IMR-90 (cell line): ENCODE results near the gene ERAS. TPM values are rescaled to one million over a fixed set of nuclear protein-coding genes. Genes with fewer than 3 reads are reported as not detected.

ENCODE experiments used
- ATAC-seq: fragments of 200-7000 bp; cut with Tn5 transposase; 2 replicates; pipeline ENCODE4 v1.9.1; 2020; ENCODE audit warnings: low read depth, mild to moderate bottlenecking, moderate library complexity
- BruUV-seq: library from RNA; stranded (reverse); fragments of 400-500 nt; replicated peaks from 2 replicates; lab custom pipeline; 2021; lab: Mats Ljungman, UMichigan
- CTCF ChIA-PET: fragments of 300-600 bp; formaldehyde crosslinking; extraction: SDS; loops from one replicate; lab custom pipeline; 2021; ENCODE audit warnings: antibody characterized with exemption; lab: Yijun Ruan, JAX
- POLR2A ChIA-PET: fragments of 300-600 bp; sonication (Branson Sonifier 250); formaldehyde crosslinking; loops from one replicate; lab custom pipeline; 2022; ENCODE audit warnings: antibody characterized with exemption; ENCODE audit not compliant: unreplicated experiment; lab: Charles Lee
- DNase-seq: peaks from one replicate; pipeline ENCODE4 v3.0.0; 2013
- H2AFZ ChIP-seq: replicated peaks from 2 replicates; pipeline ENCODE3; 2013; ENCODE audit warnings: low read length, mild to moderate bottlenecking; ENCODE audit not compliant: poor library complexity
- H2AK5ac ChIP-seq: 2 replicates; pipeline ENCODE4 v1.6.1; 2013; ENCODE audit warnings: low read depth, low read length, inconsistent platforms
- H2AK9ac ChIP-seq: replicated peaks from 2 replicates; pipeline ENCODE3; 2013; ENCODE audit warnings: mild to moderate bottlenecking, low read depth, low read length, moderate library complexity; ENCODE audit not compliant: poor library complexity
- H2BK120ac ChIP-seq: 2 replicates; pipeline ENCODE4 v1.6.1; 2013; ENCODE audit warnings: low read depth, low read length, inconsistent platforms
- H2BK15ac ChIP-seq: 3 replicates; pipeline ENCODE4 v1.6.1; 2013; ENCODE audit warnings: low read depth, low read length, inconsistent platforms
- H2BK20ac ChIP-seq: 2 replicates; pipeline ENCODE4 v1.6.1; 2013; ENCODE audit warnings: low read depth, mild to moderate bottlenecking, inconsistent platforms, low read length, moderate library complexity
- H2BK5ac ChIP-seq: 2 replicates; pipeline ENCODE4 v1.6.1; 2013; ENCODE audit warnings: mild to moderate bottlenecking, low read depth, low read length, inconsistent platforms; ENCODE audit not compliant: poor library complexity, severe bottlenecking
- H3K14ac ChIP-seq: replicated peaks from 2 replicates; pipeline ENCODE4 v1.6.1; 2013; ENCODE audit warnings: low read depth, low read length, inconsistent platforms
- H3K18ac ChIP-seq: 2 replicates; pipeline ENCODE4 v1.6.1; 2013; ENCODE audit warnings: low read depth, low read length, control low read depth
- H3K23ac ChIP-seq: 2 replicates; pipeline ENCODE4 v1.6.1; 2013; ENCODE audit warnings: low read depth, low read length, inconsistent platforms
- H3K27ac ChIP-seq: 2 replicates; pipeline ENCODE4 v1.5.1; 2013; ENCODE audit warnings: mild to moderate bottlenecking, control low read depth, low read length; ENCODE audit not compliant: insufficient read depth
- H3K27me3 ChIP-seq: 2 replicates; pipeline ENCODE4 v1.6.1; 2013; ENCODE audit warnings: low read length; ENCODE audit not compliant: control insufficient read depth, insufficient read depth
- H3K36me3 ChIP-seq: 2 replicates; pipeline ENCODE4 v1.6.1; 2013; ENCODE audit warnings: low read length, mixed read lengths; ENCODE audit not compliant: control insufficient read depth, insufficient read depth
- H3K4ac ChIP-seq: 2 replicates; pipeline ENCODE4 v1.6.1; 2013; ENCODE audit warnings: low read depth, low read length, inconsistent platforms
- H3K4me1 ChIP-seq: 2 replicates; pipeline ENCODE4 v1.6.1; 2013; ENCODE audit warnings: low read length, mixed read lengths; ENCODE audit not compliant: control insufficient read depth, insufficient read depth
- H3K4me2 ChIP-seq: 2 replicates; pipeline ENCODE4 v1.6.1; 2013; ENCODE audit warnings: low read depth, mild to moderate bottlenecking, control low read depth, low read length, moderate library complexity
- H3K4me3 ChIP-seq: 2 replicates; pipeline ENCODE4 v1.5.1; 2013; ENCODE audit warnings: low read depth, mild to moderate bottlenecking, control low read depth, low read length, moderate library complexity; ENCODE audit not compliant: insufficient read depth
- H3K56ac ChIP-seq: 2 replicates; pipeline ENCODE4 v1.6.1; 2013; ENCODE audit warnings: low read length, inconsistent platforms; ENCODE audit not compliant: insufficient read depth; ENCODE audit errors: extremely low read depth
- H3K79me1 ChIP-seq, 2 experiments: 2 replicates each; pipeline ENCODE4 v1.6.1; 2013; ENCODE audit warnings: low read length in 2 of 2, inconsistent platforms in 1 of 2, low read depth in 1 of 2
- H3K9ac ChIP-seq: 2 replicates; pipeline ENCODE4 v1.6.1; 2013; ENCODE audit warnings: low read depth, low read length, control low read depth
- H3K9me1 ChIP-seq: 2 replicates; pipeline ENCODE4 v1.6.1; 2013; ENCODE audit warnings: low read length, inconsistent platforms; ENCODE audit not compliant: insufficient read depth
- H3K9me3 ChIP-seq: 2 replicates; pipeline ENCODE4 v1.6.1; 2013; ENCODE audit warnings: low read length; ENCODE audit not compliant: control insufficient read depth, insufficient read depth
- H4K20me1 ChIP-seq: 2 replicates; pipeline ENCODE4 v1.6.1; 2013; ENCODE audit warnings: low read length, inconsistent platforms; ENCODE audit not compliant: insufficient read depth
- H4K5ac ChIP-seq: 2 replicates; pipeline ENCODE4 v1.6.1; 2013; ENCODE audit warnings: mild to moderate bottlenecking, low read depth, low read length, control low read depth
- H4K8ac ChIP-seq, 2 experiments: 2 replicates each; pipeline ENCODE4 v1.6.1; 2013; ENCODE audit warnings: low read depth in 2 of 2, low read length in 2 of 2, control low read depth in 1 of 2, inconsistent platforms in 1 of 2
- H4K91ac ChIP-seq: 2 replicates; pipeline ENCODE4 v1.6.1; 2013; ENCODE audit warnings: low read depth, low read length, inconsistent platforms; ENCODE audit not compliant: insufficient read depth
- BHLHE40 ChIP-seq: fragments of 150-350 bp; IDR thresholded peaks from 2 replicates; pipeline ENCODE4 v1.6.1; 2016; ENCODE audit warnings: mild to moderate bottlenecking, low read depth, low read length
- CEBPB ChIP-seq: IDR thresholded peaks from 2 replicates; pipeline ENCODE4 v1.6.1; 2012; ENCODE audit warnings: low read depth, low read length, improper control_type of control experiment
- CTCF ChIP-seq: conservative IDR thresholded peaks from 2 replicates; pipeline ENCODE4 v1.5.1; 2012; ENCODE audit warnings: mild to moderate bottlenecking, low read depth, low read length, improper control_type of control experiment
- ELK1 ChIP-seq: fragments of 150-350 bp; IDR thresholded peaks from 2 replicates; pipeline ENCODE4 v1.6.1; 2016; ENCODE audit warnings: low read depth, mild to moderate bottlenecking, low read length, moderate library complexity, borderline replicate concordance
- FOS ChIP-seq: fragments of 150-350 bp; IDR thresholded peaks from 2 replicates; pipeline ENCODE4 v1.6.1; 2016; ENCODE audit warnings: low read depth, low read length
- MAFK ChIP-seq: IDR thresholded peaks from 2 replicates; pipeline ENCODE4 v1.6.1; 2012; ENCODE audit warnings: low read depth, low read length, improper control_type of control experiment
- MAZ ChIP-seq: IDR thresholded peaks from 2 replicates; pipeline ENCODE4 v1.6.1; 2012; ENCODE audit warnings: low read depth, mild to moderate bottlenecking, low read length, improper control_type of control experiment, moderate library complexity, borderline replicate concordance
- MXI1 ChIP-seq: IDR thresholded peaks from 2 replicates; pipeline ENCODE4 v1.6.1; 2012; ENCODE audit warnings: low read depth, mild to moderate bottlenecking, low read length, moderate library complexity, borderline replicate concordance
- NFE2L2 ChIP-seq: fragments of 150-350 bp; IDR thresholded peaks from 2 replicates; pipeline ENCODE4 v1.6.1; 2016; ENCODE audit warnings: low read depth, mild to moderate bottlenecking, low read length
- POLR2A ChIP-seq: IDR thresholded peaks from 2 replicates; pipeline ENCODE4 v1.6.1; 2012; ENCODE audit warnings: mild to moderate bottlenecking, low read depth, low read length
- RAD21 ChIP-seq: IDR thresholded peaks from 2 replicates; pipeline ENCODE4 v1.6.1; 2012; ENCODE audit warnings: low read length, improper control_type of control experiment
- RCOR1 ChIP-seq: IDR thresholded peaks from 2 replicates; pipeline ENCODE4 v1.6.1; 2012; ENCODE audit warnings: mild to moderate bottlenecking, low read length, improper control_type of control experiment; ENCODE audit not compliant: insufficient replicate concordance
- RFX5 ChIP-seq: IDR thresholded peaks from 2 replicates; pipeline ENCODE4 v1.8.0; 2012; ENCODE audit warnings: low read depth, mild to moderate bottlenecking, low read length, moderate library complexity
- SMC3 ChIP-seq: fragments of 150-350 bp; IDR thresholded peaks from 2 replicates; pipeline ENCODE4 v1.6.1; 2016; ENCODE audit warnings: low read depth, mild to moderate bottlenecking, antibody characterized with exemption, low read length, moderate library complexity
- WGBS, 2 experiments: methylation state at CpG; one replicate each; pipeline versions ENCODE4 v1.1.5 to v1.1.7; 2013; ENCODE audit warnings: missing lambda C conversion rate in 2 of 2; ENCODE audit not compliant: insufficient read length in 1 of 2; ENCODE audit errors: extremely low coverage in 2 of 2; 5-methylcytosine and 5-hydroxymethylcytosine counted together
- dilution Hi-C: fragments of 300-500 bp; cut with HindIII; formaldehyde crosslinking; loops from one replicate; pipeline ENCODE4 v1.14.3; 2018; ENCODE audit warnings: low sequenced_read_pairs; ENCODE audit not compliant: unreplicated experiment
- in situ Hi-C: fragments of 300-500 bp; cut with MboI; formaldehyde crosslinking; loops from 3 replicates; pipeline ENCODE4 v1.14.3; 2019; ENCODE audit warnings: low sequenced_read_pairs, inconsistent platforms, mixed read lengths
- intact Hi-C: fragments of 100-400 bp; cut with micrococcal nuclease; formaldehyde crosslinking; loops from 2 replicates; pipeline ENCODE4 v1.10.0; 2022
- polyA plus RNA-seq, 3 experiments: library from polyadenylated mRNA; depleted of rRNA; stranded (reverse); fragments of >200 nt; gene quantifications; 2 replicates each; pipeline ENCODE4 v1.2.3, GENCODE V29; 2012; ENCODE audit warnings: low replicate concordance in 1 of 3
- total RNA-seq: library from RNA; depleted of rRNA; stranded (reverse); fragments of >200 nt; gene quantifications from 2 replicates; pipeline ENCODE4 v1.2.3, GENCODE V29; 2012
- TF ChIP-seq, protein P1 (sequence below): fragments of 150-350 bp; IDR thresholded peaks from 2 replicates; pipeline ENCODE4 v1.6.1; 2017; ENCODE audit warnings: mild to moderate bottlenecking, antibody characterized with exemption, low read length, low read depth

ERAS gene
- total and polyA plus RNA-seq, 2 of the 4 experiments (the other 2 are of a cell fraction), result not detected

- Histone ChIP-seq H2AK5ac (no peak overlapping the region), H4K91ac (no peak overlapping the region), H2BK120ac (no peak overlapping the region), H2BK5ac (no peak overlapping the region), H3K9me3 (peaks cover 8% of the 10 kb centered on the region), H3K27me3 (peaks cover 38% of the 10 kb centered on the region), H3K79me1 (no peaks in the 10 kb centered on the region), H3K56ac (no peak overlapping the region), H3K14ac (no peak overlapping the region), H4K5ac (no peak overlapping the region), H2BK20ac (no peak overlapping the region), H3K27ac (no peak overlapping the region), H3K23ac (no peak overlapping the region), H2AFZ (no peak overlapping the region), H2BK15ac (no peak overlapping the region), H4K20me1 (no peaks in the 10 kb centered on the region), H3K9ac (no peak overlapping the region), H3K4me2 (no peak overlapping the region), H3K4me1 (no peaks in the 10 kb centered on the region), H2AK9ac (no peak overlapping the region), H3K18ac (no peak overlapping the region), H3K36me3 (no peaks in the 10 kb centered on the region), H3K4ac (no peak overlapping the region), H3K4me3 (no peak overlapping the region), H4K8ac (no peak overlapping the region), H3K9me1 (no peaks in the 10 kb centered on the region)
- BruUV-seq, result no TSS peak
- intact Hi-C loops (no loop called here), dilution Hi-C loops (no loop called here), in situ Hi-C loops (no loop called here)
- ChIA-PET CTCF (no interaction called here), POLR2A (no interaction called here)
- WGBS, 2 experiments, result 74% methylated on average over 22 of the region's 24 CpGs; no CpG with 5 or more reads in 1 of the 2 experiments
- TF ChIP-seq NFE2L2 (no peak), CTCF (no peak), BHLHE40 (no peak), POLR2A (no peak), RCOR1 (no peak), SMC3 (no peak), CEBPB (no peak), RAD21 (no peak), RFX5 (no peak), ELK1 (no peak), MAFK (no peak), MXI1 (no peak), MAZ (no peak), FOS (no peak)
- TF ChIP-seq, protein P1, sequence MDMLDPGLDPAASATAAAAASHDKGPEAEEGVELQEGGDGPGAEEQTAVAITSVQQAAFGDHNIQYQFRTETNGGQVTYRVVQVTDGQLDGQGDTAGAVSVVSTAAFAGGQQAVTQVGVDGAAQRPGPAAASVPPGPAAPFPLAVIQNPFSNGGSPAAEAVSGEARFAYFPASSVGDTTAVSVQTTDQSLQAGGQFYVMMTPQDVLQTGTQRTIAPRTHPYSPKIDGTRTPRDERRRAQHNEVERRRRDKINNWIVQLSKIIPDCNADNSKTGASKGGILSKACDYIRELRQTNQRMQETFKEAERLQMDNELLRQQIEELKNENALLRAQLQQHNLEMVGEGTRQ, result no peak
- ATAC-seq, result no peak
- DNase-seq, result no peak
These were observed 2.9 kb downstream of the ERAS start for GRCh38 chrX:48829016-48829735.
